Measurements from ENCODE around the gene APELA.
"Not testable (repeated sequence)": the region's sequence is repeated elsewhere in the genome, so short reads cannot be mapped to it uniquely, and the experiment has no call there.

The APELA gene

DNA sequence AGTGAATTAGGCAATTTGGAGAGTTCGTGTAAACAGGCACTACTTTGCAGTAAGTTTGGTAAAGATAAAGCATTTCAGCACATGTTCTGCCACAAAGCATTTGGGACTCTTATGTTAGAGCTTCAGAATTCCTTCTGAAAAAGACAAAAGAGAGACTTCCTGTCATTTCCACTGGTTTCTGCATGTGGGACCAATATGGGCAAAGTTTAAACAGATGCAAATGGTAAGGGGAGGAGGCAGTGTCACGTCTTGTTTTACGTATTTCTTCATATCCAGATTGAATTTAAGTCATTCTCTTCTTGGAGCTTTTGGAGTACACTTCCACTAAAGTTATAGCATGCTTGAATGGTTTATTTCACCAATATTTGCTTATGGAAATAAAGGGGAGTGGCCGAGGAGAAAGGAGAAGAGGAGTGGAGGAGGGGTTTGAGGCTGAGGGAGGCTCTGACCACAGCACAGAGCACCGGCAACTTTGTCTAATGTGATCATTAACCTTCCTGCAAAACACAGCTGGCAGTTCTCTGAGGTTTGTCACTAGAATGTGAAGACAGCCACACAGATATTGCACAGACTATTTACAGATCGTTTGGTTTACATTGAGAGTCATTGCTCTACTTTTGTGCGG is at the start of gene APELA:
Gene APELA, plus strand, starts transcription at position 479 of the 625 bp plus-strand sequence. CDS start 154 bp downstream, outside the sequence.
- FAIRE-seq (no peak), DNase-seq (ENCODE audit: low spot score) (no peak)

- no peak for DNase-seq (ENCODE audit: low spot score)
- FAIRE-seq: no peak
Measured at GRCh38 chr4:164828955-164829354, 48.0 kb upstream of the APELA start.

DNA sequence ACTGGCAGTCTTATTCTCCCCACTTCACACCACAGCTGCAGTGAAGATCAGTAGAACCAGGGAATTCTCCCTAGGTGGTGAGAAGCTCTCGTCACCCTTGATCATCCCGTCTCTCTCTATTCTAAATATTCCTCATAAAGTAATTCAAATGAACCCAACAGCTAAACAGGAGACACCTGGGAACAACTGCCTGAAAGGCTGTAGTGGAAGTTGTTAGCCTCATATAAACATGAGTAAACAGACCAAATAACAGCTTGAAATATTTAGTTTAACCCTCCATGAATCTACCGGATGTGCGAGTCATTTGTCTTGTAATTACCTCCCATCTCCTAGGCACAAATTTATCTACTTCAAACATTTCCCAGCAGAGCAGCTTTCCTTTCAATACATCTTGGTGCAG is 30.4 kb upstream of the APELA start:
- FAIRE-seq (no peak), DNase-seq (ENCODE audit: low spot score) (no peak)

GRCh38 chr4:164847016-164847415 is 30.0 kb upstream of the APELA start:
- DNase-seq (ENCODE audit: low spot score) (no peak), FAIRE-seq (no peak)

- FAIRE-seq: no peak
Measured at GRCh38 chr4:164847967-164848649, 28.9 kb upstream of the APELA start.

DNA sequence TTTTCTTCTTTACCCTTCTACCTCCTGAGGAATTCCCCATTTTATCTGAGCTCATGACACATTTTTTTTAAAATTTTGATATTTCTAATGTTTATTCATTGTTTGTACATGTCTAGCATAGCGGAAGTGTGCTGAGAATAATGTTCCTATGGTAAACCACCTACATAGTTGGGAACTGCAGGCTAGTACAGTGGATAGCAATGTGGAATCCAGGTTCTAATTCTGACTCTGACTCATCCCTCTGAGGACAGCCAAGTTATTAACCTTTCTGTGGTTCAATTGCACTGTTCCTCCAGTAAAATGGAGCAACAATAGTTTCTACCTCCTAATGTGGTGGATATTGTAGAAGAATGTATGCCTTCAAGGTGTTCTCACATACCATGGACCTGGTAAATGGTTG is 20.6 kb upstream of the APELA start:
- FAIRE-seq: no peak

More at GRCh38 chr4:164847967-164848649, 28.9 kb upstream of the APELA start:
- DNase-seq (ENCODE audit: low spot score): no peak

DNA sequence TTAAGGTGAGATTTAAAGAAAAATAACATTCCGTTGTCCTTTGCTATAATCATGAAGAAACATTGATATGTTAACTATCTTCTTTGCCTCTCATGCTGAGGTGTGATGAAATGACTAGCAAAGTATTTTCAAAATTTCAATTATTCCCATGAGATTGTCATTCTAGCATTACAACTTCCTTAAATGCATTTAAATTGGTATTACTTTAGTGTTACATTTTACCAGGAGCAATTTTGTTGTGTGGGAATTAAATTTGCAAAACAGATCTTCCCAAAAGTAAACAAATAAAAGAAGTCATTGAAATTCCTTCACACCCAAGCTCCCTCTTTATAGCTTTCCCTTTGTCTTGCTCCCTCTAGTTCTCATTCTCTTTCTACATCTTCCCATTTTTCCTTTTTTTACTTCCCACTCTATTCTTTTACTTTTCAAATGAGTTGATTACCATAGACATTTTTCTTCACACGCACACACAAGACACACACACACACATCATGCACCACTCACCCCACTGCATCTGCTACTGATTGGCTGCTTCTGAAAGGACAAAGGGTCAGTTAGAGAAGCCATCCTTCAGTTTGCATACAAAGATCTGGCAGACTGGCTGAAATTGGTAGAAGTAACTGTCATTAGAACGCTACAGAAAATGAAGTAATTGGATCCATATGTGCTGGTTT is 10.0 kb upstream of the APELA start:
- no peak for DNase-seq (ENCODE audit: low spot score)
- FAIRE-seq: no peak

More for the DNA sequence above, 20.6 kb upstream of the APELA start:
- peak; percentile 25 for DNase-seq (ENCODE audit: low spot score)

GRCh38 chr4:164871673-164872072 is 5.3 kb upstream of the APELA start:
- FAIRE-seq (no peak), DNase-seq (ENCODE audit: low spot score) (no peak)

GRCh38 chr4:164872481-164872880 is 4.5 kb upstream of the APELA start:
- FAIRE-seq (no peak), DNase-seq (ENCODE audit: low spot score) (no peak)

GRCh38 chr4:164874789-164875188 is 2.2 kb upstream of the APELA start:
- no peak for FAIRE-seq
- no peak for DNase-seq (ENCODE audit: low spot score)

- FAIRE-seq (no peak), DNase-seq (ENCODE audit: low spot score) (no peak)
Measured at GRCh38 chr4:164880489-164881262, 3.7 kb downstream of the APELA start.

GRCh38 chr4:164888096-164888715 is 11.2 kb downstream of the APELA start:
- DNase-seq (ENCODE audit: low spot score): no peak
- FAIRE-seq: no peak

GRCh38 chr4:164890691-164891090 is 13.7 kb downstream of the APELA start:
- DNase-seq (ENCODE audit: low spot score): no peak
- FAIRE-seq: no peak

GRCh38 chr4:164892018-164892417 is 15.0 kb downstream of the APELA start:
- DNase-seq (ENCODE audit: low spot score) (no peak), FAIRE-seq (no peak)

GRCh38 chr4:164894702-164895101 is 17.7 kb downstream of the APELA start:
- no peak for FAIRE-seq
- no peak for DNase-seq (ENCODE audit: low spot score)

- FAIRE-seq: no peak
- DNase-seq (ENCODE audit: low spot score): no peak
Measured at GRCh38 chr4:164902608-164903007, 25.6 kb downstream of the APELA start.

DNA sequence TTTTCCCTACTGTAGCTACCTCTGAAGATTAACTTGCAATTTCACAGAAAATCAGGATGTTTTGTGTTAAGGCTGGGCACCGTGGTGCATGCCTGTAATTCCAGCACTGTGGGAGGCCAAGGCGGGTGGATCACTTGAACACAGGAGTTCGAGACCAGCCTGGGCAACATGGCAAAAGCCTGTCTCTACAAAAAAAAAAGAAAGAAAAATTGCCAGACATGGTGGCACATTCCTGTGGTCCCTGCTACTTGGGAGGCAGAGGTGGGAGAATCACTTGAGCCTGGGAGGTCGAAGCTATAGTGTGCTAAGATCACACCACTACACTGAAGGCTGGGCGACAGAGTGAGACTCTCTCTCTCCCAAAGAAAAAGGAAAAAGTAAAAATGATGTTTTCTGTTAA is 27.4 kb downstream of the APELA start:
- DNase-seq (ENCODE audit: low spot score): no peak
- FAIRE-seq: no peak

DNA sequence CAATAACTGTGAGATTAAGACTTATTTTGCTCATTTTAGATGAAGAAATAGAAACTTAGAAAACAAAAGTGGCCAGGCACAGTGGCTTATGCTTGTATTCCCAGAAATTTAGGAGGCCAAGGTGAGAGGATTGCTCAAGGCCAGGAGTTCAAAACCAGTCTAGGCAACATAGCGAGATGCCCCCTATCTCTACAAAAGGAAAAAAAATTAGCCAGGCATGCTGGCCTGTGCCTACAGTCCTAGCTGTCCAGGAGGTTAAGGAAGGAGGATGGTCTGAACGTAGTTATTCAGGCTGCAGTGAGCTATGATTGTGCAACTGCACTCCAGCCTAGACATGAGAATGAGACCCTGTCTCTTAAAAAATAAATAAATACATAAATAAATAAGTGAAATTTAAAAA is 28.0 kb downstream of the APELA start:
- DNase-seq (ENCODE audit: low spot score) (no peak), FAIRE-seq (no peak)

- DNase-seq (ENCODE audit: low spot score) (no peak), FAIRE-seq (no peak)
Measured at GRCh38 chr4:164906368-164906767, 29.4 kb downstream of the APELA start.

- not testable (repeated sequence) for DNase-seq (ENCODE audit: low spot score); FAIRE-seq
Measured at GRCh38 chr4:164913506-164913905, 36.5 kb downstream of the APELA start.

- DNase-seq (ENCODE audit: low spot score) (no peak), FAIRE-seq (no peak)
Measured at GRCh38 chr4:164918956-164919355, 42.0 kb downstream of the APELA start.

Measured in urothelium cell line (cell line).